Endothelial cell of umbilical vein (primary cell): ENCODE measurements around the gene ARL8A.

Source experiments
- CTCF ChIP-seq, 2 donors: IDR thresholded peaks; 1 replicate in 1 of 2; 2 replicates in 1 of 2; pipeline ENCODE4 v1.5.1; 2011; ENCODE audit warnings: low read length in 2 of 2, mild to moderate bottlenecking in 2 of 2, moderate library complexity in 2 of 2, control low read depth in 1 of 2, inconsistent platforms in 1 of 2, low read depth in 1 of 2; ENCODE audit not compliant: insufficient read depth in 1 of 2; ENCODE audit errors: extremely low read depth in 1 of 2
- EZH2 ChIP-seq: IDR thresholded peaks from 2 replicates; pipeline ENCODE4 v1.6.1; 2012; ENCODE audit warnings: borderline replicate concordance, low read depth, mild to moderate bottlenecking, moderate library complexity, low read length, inconsistent platforms; ENCODE audit not compliant: severe bottlenecking
- GATA2 ChIP-seq: IDR thresholded peaks from 2 replicates; pipeline ENCODE4 v1.7.0; 2011; ENCODE audit warnings: low read depth, mild to moderate bottlenecking, moderate library complexity, mixed read lengths, low read length; ENCODE audit not compliant: insufficient read length, insufficient read depth
- POLR2A ChIP-seq: IDR thresholded peaks from 2 replicates; pipeline ENCODE4 v1.6.1; 2012; ENCODE audit warnings: low read depth, mild to moderate bottlenecking, control low read depth, low read length
- POLR2AphosphoS5 ChIP-seq: IDR thresholded peaks from 2 replicates; pipeline ENCODE4 v1.6.1; 2012; ENCODE audit warnings: low read depth, mild to moderate bottlenecking, control low read depth, low read length, moderate library complexity; ENCODE audit not compliant: insufficient read depth
- TF ChIP-seq, protein P1 (sequence below): IDR thresholded peaks from 2 replicates; pipeline ENCODE4 v1.6.1; 2011; ENCODE audit not compliant: insufficient read depth, insufficient read length

- no peak for TF ChIP-seq CTCF (IDR thresholded peaks at IDR 0.05; ENCODE audit: extremely low read depth in 1 of 2, insufficient read depth in 1 of 2, low read depth in 1 of 2, low read length in 2 of 2)
- TF ChIP-seq POLR2A: no peak
- TF ChIP-seq EZH2: no peak
- TF ChIP-seq POLR2AphosphoS5: no peak
- TF ChIP-seq, protein P1, sequence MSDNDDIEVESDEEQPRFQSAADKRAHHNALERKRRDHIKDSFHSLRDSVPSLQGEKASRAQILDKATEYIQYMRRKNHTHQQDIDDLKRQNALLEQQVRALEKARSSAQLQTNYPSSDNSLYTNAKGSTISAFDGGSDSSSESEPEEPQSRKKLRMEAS: no peak
- no peak for TF ChIP-seq GATA2
Measured at GRCh38 chr1:202146279-202146678, 1.7 kb upstream of the ARL8A start.
